H1 (cell line): ENCODE results near the gene PRPF39. TPM values are rescaled to one million over a fixed set of nuclear protein-coding genes. Genes with fewer than 3 reads are reported as not detected.

Source experiments
- KDM4A ChIP-seq: IDR thresholded peaks from one replicate; pipeline ENCODE4 v1.7.1; 2012; ENCODE audit warnings: low read depth, mild to moderate bottlenecking, moderate library complexity, low read length, inconsistent platforms; ENCODE audit not compliant: severe bottlenecking
- polyA plus RNA-seq, 7 experiments: library from polyadenylated mRNA; depleted of rRNA in 3 of 7; stranded (reverse) in 5 of 7; unstranded in 2 of 7; fragments of >200 nt in 5 of 7; fragments of 200-250 nt in 2 of 7; gene quantifications; 1 replicate in 5 of 7; 2 replicates in 1 of 7; 4 replicates in 1 of 7; pipeline versions ENCODE4 v1.2.1 to v1.2.3, GENCODE V29; 2011 to 2013; ENCODE audit warnings: missing spikeins in 2 of 7, mixed read lengths in 2 of 7
- total RNA-seq: library from RNA; stranded (reverse); fragmentation: NEBNext Ultra II Directional; extraction: Animal tissue kit (Norgen Biotek cat#: 25700); gene quantifications from 2 replicates; pipeline ENCODE4 v1.2.1, GENCODE V29; 2021

The PRPF39 gene
- total and polyA plus RNA-seq, 2 of the 8 experiments (the other 6 are each of a cell fraction or from before 2014, with no cell fraction given): 22.4 to 43.3 TPM

- TF ChIP-seq KDM4A: no peak
- TF ChIP-seq, all 59 proteins: peak for 0
Observed at GRCh38 chr14:45128963-45129629, 45.2 kb downstream of the PRPF39 start (continued).
